NCI-H1105 treated with DMSO at 0.1 percent for 48 hours (cell line): Measurements from ENCODE around the gene MCM3AP.

Experiments
- DNase-seq: peaks from one replicate; lab custom pipeline; 2025; lab: John Stamatoyannopoulos, UW

Gene MCM3AP

GRCh38 chr21:46273341-46273740, 12.1 kb downstream of the MCM3AP start:
- no peak for DNase-seq

- no peak for DNase-seq
Measured at GRCh38 chr21:46269466-46269865, 15.9 kb downstream of the MCM3AP start.

GRCh38 chr21:46268371-46268770, 17.0 kb downstream of the MCM3AP start:
- no peak for DNase-seq

- no peak for DNase-seq
Measured at GRCh38 chr21:46266946-46267345, 18.5 kb downstream of the MCM3AP start.

GRCh38 chr21:46265736-46266525, 19.5 kb downstream of the MCM3AP start:
- DNase-seq: no peak

- no peak for DNase-seq
Measured at GRCh38 chr21:46264690-46265144, 20.7 kb downstream of the MCM3AP start.

- DNase-seq: no peak
Measured at GRCh38 chr21:46264046-46264689, 21.2 kb downstream of the MCM3AP start.

- no peak for DNase-seq
Measured at GRCh38 chr21:46256501-46256994, 28.9 kb downstream of the MCM3AP start.

GRCh38 chr21:46255758-46256337, 29.6 kb downstream of the MCM3AP start:
- DNase-seq: no peak

- no peak for DNase-seq
Measured at GRCh38 chr21:46255166-46255565, 30.2 kb downstream of the MCM3AP start.

- DNase-seq: no peak
Measured at GRCh38 chr21:46254208-46254975, 31.0 kb downstream of the MCM3AP start.

GRCh38 chr21:46253610-46254124, 31.7 kb downstream of the MCM3AP start:
- no peak for DNase-seq

- no peak for DNase-seq
Measured at GRCh38 chr21:46252840-46253239, 32.6 kb downstream of the MCM3AP start.

- no peak for DNase-seq
Measured at GRCh38 chr21:46250146-46250725, 35.2 kb downstream of the MCM3AP start.

- no peak for DNase-seq
Measured at GRCh38 chr21:46248827-46249226, 36.6 kb downstream of the MCM3AP start.

- no peak for DNase-seq
Measured at GRCh38 chr21:46248422-46248782, 37.0 kb downstream of the MCM3AP start.

GRCh38 chr21:46247699-46248421, 37.6 kb downstream of the MCM3AP start:
- no peak for DNase-seq

GRCh38 chr21:46246345-46246744, 39.1 kb downstream of the MCM3AP start:
- no peak for DNase-seq

- DNase-seq: no peak
Measured at GRCh38 chr21:46245213-46245915, 40.0 kb downstream of the MCM3AP start.

GRCh38 chr21:46244602-46245001, 40.8 kb downstream of the MCM3AP start:
- no peak for DNase-seq
